Muscle of arm (tissue), 12 donors: ENCODE results near the gene CALHM3. TPM values are rescaled to one million over a fixed set of nuclear protein-coding genes. Genes with fewer than 3 reads are reported as not detected.
"Not testable (repeated sequence)": the region's sequence is repeated elsewhere in the genome, so short reads cannot be mapped to it uniquely, and the experiment has no call there.

Source experiments
- DNase-seq: peaks from one replicate; pipeline ENCODE4 v3.0.0-alpha.2; 2013
- polyA plus RNA-seq, 12 donors: library from polyadenylated mRNA; unstranded; fragments of 120-200 nt; gene quantifications; one replicate each; pipeline ENCODE4 v1.2.1, GENCODE V29; 2013; ENCODE audit not compliant: insufficient read length in 12 of 12

CALHM3 gene
- polyA plus RNA-seq, 12 donors: 0.11 TPM; not detected in 11

GRCh38 chr10:103502849-103503660 lies 24.0 kb upstream of the CALHM3 start:
- no peak for DNase-seq

DNA sequence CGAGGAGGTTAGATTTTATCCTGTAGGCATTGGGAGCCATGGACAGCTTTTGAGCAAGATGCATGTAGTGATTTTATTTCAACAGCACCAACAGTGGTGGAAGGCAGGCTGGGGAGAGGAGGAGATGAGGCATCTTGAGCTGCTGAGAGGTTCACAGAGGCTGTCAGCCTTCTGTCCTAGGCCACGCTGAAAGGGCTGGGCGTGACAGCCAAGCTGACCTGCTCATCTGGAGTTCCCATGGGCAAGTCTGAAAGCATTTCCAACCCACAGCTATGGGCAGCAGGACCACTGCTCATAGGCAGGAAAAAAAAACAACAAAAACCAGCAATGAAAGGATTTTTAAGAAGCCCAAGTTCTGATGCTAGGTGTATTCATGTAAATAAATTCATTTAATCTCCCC lies 22.1 kb upstream of the CALHM3 start:
- DNase-seq: no peak

DNA sequence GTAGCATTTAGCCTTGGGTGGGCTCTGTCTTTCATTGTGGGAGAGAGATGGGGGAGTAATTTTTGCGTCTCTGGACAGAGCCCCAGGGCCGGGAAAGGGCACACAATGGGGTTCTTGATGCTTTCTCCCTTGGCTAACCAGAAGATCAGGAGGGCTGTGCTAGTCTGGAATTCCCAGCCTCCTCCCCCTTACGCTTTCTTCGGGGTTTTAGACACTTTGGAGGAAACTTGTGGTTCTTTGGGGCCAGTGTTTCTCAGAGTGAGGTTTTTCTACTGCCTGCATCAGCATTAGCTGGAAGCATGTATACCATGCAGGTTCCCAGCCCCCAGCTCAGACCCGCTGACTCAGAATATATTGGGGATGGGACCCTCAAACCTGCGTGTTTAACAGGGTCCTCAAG lies 21.4 kb upstream of the CALHM3 start:
- no peak for DNase-seq

DNA sequence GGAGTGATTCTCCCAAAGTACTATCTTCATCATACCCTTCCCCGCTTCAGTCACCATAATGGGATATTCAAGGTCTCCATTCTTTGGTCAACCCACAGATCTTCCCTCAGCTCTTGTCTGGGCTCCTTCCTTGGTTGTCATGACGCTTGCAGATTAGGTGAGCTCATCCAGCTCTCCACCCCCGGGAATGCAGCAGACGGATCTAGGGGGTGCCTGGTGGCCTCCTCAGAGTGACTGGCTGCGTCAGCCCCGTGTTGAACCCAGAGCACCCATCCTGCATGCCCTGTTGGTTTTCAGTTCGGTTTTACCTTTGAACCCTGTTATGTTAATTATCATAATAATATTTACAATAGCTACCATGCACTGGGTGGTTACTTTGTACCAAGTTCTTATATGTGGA lies 20.8 kb upstream of the CALHM3 start:
- no peak for DNase-seq

DNA sequence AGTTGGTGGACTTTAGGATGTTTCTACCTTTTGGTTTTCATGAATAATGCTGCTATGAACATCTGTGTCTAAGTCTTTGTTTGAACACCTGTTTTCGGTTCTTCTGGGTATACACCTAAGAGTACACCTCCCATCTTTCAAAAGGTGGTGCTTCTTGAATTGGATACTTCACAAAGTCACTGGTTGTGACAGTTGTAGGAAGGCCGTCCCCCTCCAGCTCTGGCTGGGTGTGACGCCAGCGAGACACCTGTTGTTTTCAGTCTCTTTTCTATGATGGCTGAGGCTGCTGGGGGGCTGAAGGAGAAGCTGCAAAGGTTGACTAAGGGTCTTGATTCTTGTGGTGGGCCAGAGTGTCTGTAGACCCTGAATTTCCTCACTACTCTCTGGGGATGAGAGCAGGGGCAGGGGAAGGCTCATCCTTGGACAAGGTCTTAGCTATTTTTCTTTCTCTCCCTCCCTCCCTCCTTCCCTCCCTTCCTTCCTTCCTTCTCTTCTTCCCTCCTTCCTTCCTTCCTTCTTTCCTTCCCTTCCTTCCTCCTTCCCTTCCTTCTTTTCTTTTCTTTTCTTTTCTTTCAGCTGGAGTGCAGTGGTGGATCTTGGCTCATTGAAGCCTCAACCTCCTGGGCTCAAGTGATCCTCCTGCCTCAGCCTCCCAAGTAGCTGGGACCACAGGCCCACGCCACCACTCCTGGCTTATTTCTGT lies 20.0 kb upstream of the CALHM3 start:
- DNase-seq: no peak

DNA sequence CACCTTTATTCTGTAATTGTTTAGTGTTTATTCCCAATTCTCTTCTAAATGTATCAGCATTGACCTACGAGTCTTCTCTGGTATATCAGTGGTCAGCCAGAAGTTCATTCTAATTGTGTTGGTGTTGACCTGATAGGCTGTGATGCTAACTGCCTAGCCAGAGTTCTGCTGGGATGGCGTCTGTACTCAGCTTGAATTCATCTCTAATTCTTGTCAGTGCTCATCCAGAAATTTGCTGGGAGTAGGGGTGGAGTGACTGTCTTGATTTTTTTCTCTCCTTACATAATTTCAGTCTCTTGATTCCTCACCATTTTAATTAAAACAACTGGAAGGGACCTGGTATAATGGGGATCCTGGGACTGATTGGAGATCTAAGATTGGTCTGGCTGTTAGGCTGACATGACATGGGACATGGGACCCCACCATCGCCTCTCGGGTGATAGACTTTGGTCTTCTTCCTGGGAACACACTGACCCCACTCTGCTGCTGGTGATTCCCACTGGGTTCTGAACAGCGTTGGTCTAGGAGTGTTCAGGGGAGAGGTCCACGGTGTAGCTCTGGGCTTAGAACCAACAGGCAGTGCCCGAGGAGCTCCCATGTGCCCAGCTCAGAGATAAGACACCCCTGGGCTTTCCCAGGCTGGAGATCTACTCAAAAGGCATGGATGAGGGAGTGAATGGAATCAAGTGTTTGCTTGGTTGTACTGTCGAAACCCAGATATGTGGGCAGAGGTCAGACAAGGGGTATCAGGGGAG lies 18.3 kb upstream of the CALHM3 start:
- DNase-seq: no peak

GRCh38 chr10:103495321-103495720 lies 16.3 kb upstream of the CALHM3 start:
- DNase-seq: no peak

- DNase-seq: no peak
These were observed 15.2 kb upstream of the CALHM3 start for GRCh38 chr10:103493916-103494877.

- DNase-seq: no peak
These were observed 14.4 kb upstream of the CALHM3 start, which contains the start of gene NEURL1 for GRCh38 chr10:103493362-103493915. Gene NEURL1 (plus strand): TSS chr10:103493705. CDS start chr10:103494388, 683 bp downstream.

GRCh38 chr10:103492655-103493261 lies 13.7 kb upstream of the CALHM3 start:
- no peak for DNase-seq

DNA sequence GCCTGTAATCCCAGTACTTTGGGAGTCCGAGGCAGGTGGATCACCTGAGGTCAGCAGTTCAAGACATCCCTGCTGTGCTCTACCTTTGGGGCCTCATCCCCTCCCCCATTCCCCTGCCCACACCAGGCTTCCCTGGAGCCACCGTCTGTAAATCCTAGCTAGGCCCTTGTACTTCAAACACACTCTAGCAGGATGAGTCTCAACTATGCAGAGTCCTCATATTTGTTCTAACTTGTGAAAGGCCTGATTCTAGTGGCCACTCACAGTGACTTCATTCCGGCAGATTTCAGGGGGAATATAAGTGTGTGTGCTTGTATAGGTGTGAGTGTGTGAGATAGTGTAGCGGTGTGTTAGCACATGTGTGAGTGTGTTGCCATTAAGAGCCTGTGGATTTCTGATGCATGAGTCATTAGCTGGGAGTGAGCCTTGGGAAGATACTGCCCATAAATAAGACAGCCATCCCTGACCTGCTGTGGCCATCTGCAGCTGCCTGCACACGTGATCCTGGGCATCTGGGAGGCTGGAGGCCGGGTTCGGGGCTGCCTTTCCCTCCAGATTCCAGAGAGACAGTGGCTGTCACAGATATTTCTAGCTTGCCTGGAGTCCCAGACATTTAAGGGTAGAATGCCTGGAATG lies 12.8 kb upstream of the CALHM3 start:
- no peak for DNase-seq

DNA sequence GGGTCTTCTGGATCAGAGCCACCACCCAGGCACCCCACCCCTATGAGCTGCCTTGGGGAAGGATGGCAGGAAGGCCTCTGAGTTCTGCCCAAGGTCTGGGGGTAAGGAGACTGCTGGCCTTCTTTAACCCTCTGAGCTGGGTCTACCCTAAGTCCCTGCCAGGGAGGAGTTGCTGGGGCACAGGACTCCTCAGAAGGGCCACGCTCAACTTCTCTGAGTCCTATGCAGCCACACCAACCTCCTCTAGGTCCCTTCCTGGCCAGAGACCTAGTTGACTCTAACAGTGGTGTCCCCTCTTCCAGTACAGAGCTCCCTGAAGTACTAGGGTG lies 11.9 kb upstream of the CALHM3 start:
- no peak for DNase-seq

DNA sequence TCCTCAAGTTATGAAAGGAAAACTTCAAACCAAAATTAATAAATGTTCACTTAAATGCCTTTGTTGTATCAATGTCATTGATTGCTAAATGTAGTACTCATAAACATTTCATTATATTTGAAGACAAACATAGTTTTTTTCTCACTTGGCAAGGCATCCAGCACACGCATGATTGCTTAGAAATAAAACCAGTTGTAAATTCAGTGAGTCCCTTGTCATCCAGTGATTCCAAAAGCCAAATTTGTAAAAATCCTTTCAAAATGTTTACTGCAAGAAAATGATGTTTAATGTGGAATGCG lies 8.3 kb upstream of the CALHM3 start:
- no peak for DNase-seq

GRCh38 chr10:103486635-103487409 lies 7.8 kb upstream of the CALHM3 start:
- not testable (repeated sequence) for DNase-seq

- DNase-seq: peak; percentile 60
These were observed 3.0 kb upstream of the CALHM3 start for GRCh38 chr10:103481974-103482531.

DNA sequence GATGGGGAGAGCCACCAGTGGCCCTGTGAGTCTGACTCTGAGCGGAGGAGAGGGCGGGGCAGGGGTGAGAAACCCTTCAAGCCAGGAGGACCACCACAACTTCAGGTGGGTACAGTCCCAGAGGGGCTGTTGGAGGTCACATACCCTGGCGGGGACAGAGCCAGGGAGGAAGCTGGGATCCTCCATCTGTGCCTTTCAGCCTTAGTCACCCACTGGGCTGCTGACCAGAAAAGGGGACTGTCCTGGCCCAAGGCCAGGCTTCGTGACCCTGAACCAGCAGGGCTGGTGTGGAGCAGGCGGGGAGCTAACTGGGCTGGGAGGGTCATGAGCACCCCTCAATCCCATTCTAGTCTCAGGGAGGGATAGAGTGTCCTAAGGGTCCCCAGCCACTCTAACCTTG lies 1.5 kb upstream of the CALHM3 start:
- DNase-seq: no peak

DNA sequence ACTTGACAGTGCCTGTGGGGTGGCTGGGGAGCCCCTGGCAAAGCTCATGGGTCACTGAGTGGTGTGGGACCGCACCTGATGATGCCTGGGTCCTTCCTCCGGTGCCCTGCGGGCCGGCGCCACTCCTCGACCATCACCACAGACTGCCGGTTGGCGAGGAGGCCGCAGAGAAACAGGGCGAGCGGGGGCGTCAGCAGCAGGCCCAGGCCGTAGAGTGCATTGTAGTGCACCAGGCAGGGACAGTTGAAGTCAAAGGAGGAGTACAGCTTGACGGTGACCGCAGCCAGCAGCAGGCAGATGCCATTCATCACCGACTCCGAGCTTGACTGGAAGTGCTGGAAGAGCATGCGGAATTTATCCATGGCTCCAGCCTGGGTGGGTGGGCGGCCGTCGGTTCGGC lies 369 bp downstream of the CALHM3 start:
- no peak for DNase-seq

DNA sequence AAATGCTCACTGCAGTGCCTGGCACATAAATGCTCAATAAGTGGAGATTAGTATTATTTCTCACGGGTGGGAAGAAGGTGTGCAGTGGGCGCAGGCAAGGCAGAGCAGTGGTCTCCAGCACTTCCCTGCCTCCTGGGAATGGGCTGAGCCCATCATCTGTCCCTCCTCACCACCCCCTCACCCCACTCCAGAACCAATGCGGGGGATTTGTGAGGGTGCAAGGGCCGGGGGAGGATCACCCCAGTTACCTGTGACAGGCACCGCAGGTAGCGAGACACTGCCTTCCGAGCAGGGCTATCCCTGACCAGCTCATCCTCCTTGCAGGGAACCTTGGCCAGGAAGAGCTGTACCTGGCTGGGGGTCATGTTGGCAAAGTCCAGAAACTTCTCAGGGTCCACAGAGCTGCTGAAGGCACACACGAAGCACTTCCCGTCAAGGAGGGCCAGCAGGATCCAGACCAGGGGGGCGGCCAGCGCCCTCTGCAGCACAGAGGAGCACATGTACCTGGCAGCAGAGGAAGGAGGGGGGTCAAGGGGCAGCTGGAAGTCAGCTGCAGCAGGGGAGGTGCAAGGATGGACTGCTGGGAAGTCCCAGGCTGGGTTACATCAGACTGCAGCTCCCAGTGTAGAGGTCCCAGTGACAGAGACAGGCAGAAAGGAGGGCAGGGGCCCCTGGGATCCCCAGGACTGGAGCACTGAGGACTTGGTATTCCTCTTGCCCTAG lies 2.8 kb downstream of the CALHM3 start:
- DNase-seq: no peak

- DNase-seq: no peak
These were observed 3.6 kb downstream of the CALHM3 start for GRCh38 chr10:103475437-103475836.
